ENCODE results near the gene EIF3C.
A peak's percentile ranks its signal among the peaks of the same experiment; 100 is the strongest.
"Not testable (repeated sequence)": the region's sequence is repeated elsewhere in the genome, so short reads cannot be mapped to it uniquely, and the experiment has no call there.

The EIF3C gene

GRCh38 chr16:28711220-28712083 lies at the start of gene EIF3C:
Gene EIF3C, plus strand, starts transcription at chr16:28711464. Its CDS starts 223 bp downstream, at chr16:28711687.
- H3K27ac ChIP-seq (ENCODE audit: low read length); H3K9ac ChIP-seq (ENCODE audit: low read length); H3K9me3 ChIP-seq (ENCODE audit: control insufficient read depth, low read depth, low read length); H3K4me1 ChIP-seq (ENCODE audit: control insufficient read depth, low read depth, low read length); H3K36me3 ChIP-seq (ENCODE audit: control insufficient read depth, low read depth, low read length); H3K27me3 ChIP-seq (ENCODE audit: control insufficient read depth, insufficient read depth, low read length): not testable (repeated sequence)
- peak within 1 kb of the TSS; percentile 27 for H3K4me3 ChIP-seq (ENCODE audit: low read length)

GRCh38 chr16:28666264-28666663 lies 45.0 kb upstream of the EIF3C start:
- H3K4me3 ChIP-seq (ENCODE audit: low read length); H3K36me3 ChIP-seq (ENCODE audit: control insufficient read depth, low read depth, low read length); H3K9me3 ChIP-seq (ENCODE audit: control insufficient read depth, low read depth, low read length); H3K27ac ChIP-seq (ENCODE audit: low read length); H3K9ac ChIP-seq (ENCODE audit: low read length); H3K4me1 ChIP-seq (ENCODE audit: control insufficient read depth, low read depth, low read length); H3K27me3 ChIP-seq (ENCODE audit: control insufficient read depth, insufficient read depth, low read length): not testable (repeated sequence)

- not testable (repeated sequence) for H3K36me3 ChIP-seq (ENCODE audit: control insufficient read depth, low read depth, low read length); H3K27me3 ChIP-seq (ENCODE audit: control insufficient read depth, insufficient read depth, low read length); H3K9me3 ChIP-seq (ENCODE audit: control insufficient read depth, low read depth, low read length); H3K27ac ChIP-seq (ENCODE audit: low read length); H3K4me1 ChIP-seq (ENCODE audit: control insufficient read depth, low read depth, low read length); H3K9ac ChIP-seq (ENCODE audit: low read length); H3K4me3 ChIP-seq (ENCODE audit: low read length)
These were observed 43.8 kb upstream of the EIF3C start for GRCh38 chr16:28667480-28667879.

- H3K27me3 ChIP-seq (ENCODE audit: control insufficient read depth, insufficient read depth, low read length); H3K36me3 ChIP-seq (ENCODE audit: control insufficient read depth, low read depth, low read length); H3K9ac ChIP-seq (ENCODE audit: low read length); H3K4me3 ChIP-seq (ENCODE audit: low read length); H3K9me3 ChIP-seq (ENCODE audit: control insufficient read depth, low read depth, low read length); H3K4me1 ChIP-seq (ENCODE audit: control insufficient read depth, low read depth, low read length); H3K27ac ChIP-seq (ENCODE audit: low read length): not testable (repeated sequence)
These were observed 43.1 kb upstream of the EIF3C start for GRCh38 chr16:28668199-28668598.

- not testable (repeated sequence) for H3K9me3 ChIP-seq (ENCODE audit: control insufficient read depth, low read depth, low read length); H3K4me1 ChIP-seq (ENCODE audit: control insufficient read depth, low read depth, low read length); H3K36me3 ChIP-seq (ENCODE audit: control insufficient read depth, low read depth, low read length); H3K27ac ChIP-seq (ENCODE audit: low read length); H3K4me3 ChIP-seq (ENCODE audit: low read length); H3K27me3 ChIP-seq (ENCODE audit: control insufficient read depth, insufficient read depth, low read length); H3K9ac ChIP-seq (ENCODE audit: low read length)
These were observed 22.8 kb upstream of the EIF3C start for GRCh38 chr16:28688327-28688952.

GRCh38 chr16:28689425-28689824 lies 21.8 kb upstream of the EIF3C start:
- not testable (repeated sequence) for H3K27ac ChIP-seq (ENCODE audit: low read length); H3K4me1 ChIP-seq (ENCODE audit: control insufficient read depth, low read depth, low read length); H3K27me3 ChIP-seq (ENCODE audit: control insufficient read depth, insufficient read depth, low read length); H3K9ac ChIP-seq (ENCODE audit: low read length); H3K9me3 ChIP-seq (ENCODE audit: control insufficient read depth, low read depth, low read length); H3K36me3 ChIP-seq (ENCODE audit: control insufficient read depth, low read depth, low read length); H3K4me3 ChIP-seq (ENCODE audit: low read length)

GRCh38 chr16:28691722-28692121 lies 19.5 kb upstream of the EIF3C start:
- not testable (repeated sequence) for H3K27me3 ChIP-seq (ENCODE audit: control insufficient read depth, insufficient read depth, low read length); H3K36me3 ChIP-seq (ENCODE audit: control insufficient read depth, low read depth, low read length); H3K4me3 ChIP-seq (ENCODE audit: low read length); H3K27ac ChIP-seq (ENCODE audit: low read length); H3K9me3 ChIP-seq (ENCODE audit: control insufficient read depth, low read depth, low read length); H3K9ac ChIP-seq (ENCODE audit: low read length); H3K4me1 ChIP-seq (ENCODE audit: control insufficient read depth, low read depth, low read length)

GRCh38 chr16:28693257-28693950 lies 17.9 kb upstream of the EIF3C start:
- not testable (repeated sequence) for H3K27ac ChIP-seq (ENCODE audit: low read length); H3K9ac ChIP-seq (ENCODE audit: low read length); H3K4me3 ChIP-seq (ENCODE audit: low read length); H3K4me1 ChIP-seq (ENCODE audit: control insufficient read depth, low read depth, low read length); H3K27me3 ChIP-seq (ENCODE audit: control insufficient read depth, insufficient read depth, low read length); H3K9me3 ChIP-seq (ENCODE audit: control insufficient read depth, low read depth, low read length); H3K36me3 ChIP-seq (ENCODE audit: control insufficient read depth, low read depth, low read length)

GRCh38 chr16:28699792-28700191 lies 11.5 kb upstream of the EIF3C start:
- not testable (repeated sequence) for H3K27me3 ChIP-seq (ENCODE audit: control insufficient read depth, insufficient read depth, low read length); H3K4me3 ChIP-seq (ENCODE audit: low read length)

GRCh38 chr16:28700349-28700748 lies 10.9 kb upstream of the EIF3C start:
- H3K4me1 ChIP-seq (ENCODE audit: control insufficient read depth, low read depth, low read length); H3K36me3 ChIP-seq (ENCODE audit: control insufficient read depth, low read depth, low read length); H3K9me3 ChIP-seq (ENCODE audit: control insufficient read depth, low read depth, low read length); H3K4me3 ChIP-seq (ENCODE audit: low read length); H3K27me3 ChIP-seq (ENCODE audit: control insufficient read depth, insufficient read depth, low read length); H3K27ac ChIP-seq (ENCODE audit: low read length); H3K9ac ChIP-seq (ENCODE audit: low read length): not testable (repeated sequence)

More at GRCh38 chr16:28699792-28700191, 11.5 kb upstream of the EIF3C start:
- not testable (repeated sequence) for H3K9ac ChIP-seq (ENCODE audit: low read length); H3K9me3 ChIP-seq (ENCODE audit: control insufficient read depth, low read depth, low read length); H3K27ac ChIP-seq (ENCODE audit: low read length); H3K36me3 ChIP-seq (ENCODE audit: control insufficient read depth, low read depth, low read length); H3K4me1 ChIP-seq (ENCODE audit: control insufficient read depth, low read depth, low read length)

- H3K9me3 ChIP-seq (ENCODE audit: control insufficient read depth, low read depth, low read length); H3K4me1 ChIP-seq (ENCODE audit: control insufficient read depth, low read depth, low read length); H3K27me3 ChIP-seq (ENCODE audit: control insufficient read depth, insufficient read depth, low read length); H3K9ac ChIP-seq (ENCODE audit: low read length); H3K36me3 ChIP-seq (ENCODE audit: control insufficient read depth, low read depth, low read length); H3K27ac ChIP-seq (ENCODE audit: low read length); H3K4me3 ChIP-seq (ENCODE audit: low read length): not testable (repeated sequence)
These were observed 9.9 kb upstream of the EIF3C start for GRCh38 chr16:28701384-28701783.

GRCh38 chr16:28704246-28704645 lies 7.0 kb upstream of the EIF3C start:
- not testable (repeated sequence) for H3K4me3 ChIP-seq (ENCODE audit: low read length); H3K9me3 ChIP-seq (ENCODE audit: control insufficient read depth, low read depth, low read length); H3K4me1 ChIP-seq (ENCODE audit: control insufficient read depth, low read depth, low read length); H3K9ac ChIP-seq (ENCODE audit: low read length); H3K36me3 ChIP-seq (ENCODE audit: control insufficient read depth, low read depth, low read length); H3K27ac ChIP-seq (ENCODE audit: low read length); H3K27me3 ChIP-seq (ENCODE audit: control insufficient read depth, insufficient read depth, low read length)
